HepG2 (cell line): Measurements from ENCODE around the gene FAS. TPM values are rescaled to one million over a fixed set of nuclear protein-coding genes. Genes with fewer than 3 reads are reported as not detected.

Experiments
- CTCF ChIP-seq: sonication (generic); formaldehyde crosslinking; IDR thresholded peaks from 2 replicates; pipeline ENCODE4 v1.5.0; 2020; ENCODE audit warnings: mild to moderate bottlenecking, missing genetic modification reagents, moderate library complexity
- GTF3A ChIP-seq: sonication (generic); formaldehyde crosslinking; conservative IDR thresholded peaks from 2 replicates; pipeline ENCODE4 v1.4.0; 2020; ENCODE audit warnings: mild to moderate bottlenecking, missing genetic modification reagents
- HNRNPLL ChIP-seq: fragments of 200-400 bp; formaldehyde crosslinking; IDR thresholded peaks from 2 replicates; pipeline ENCODE4 v1.6.1; 2017; ENCODE audit warnings: mild to moderate bottlenecking, low read depth, low read length; ENCODE audit not compliant: poor library complexity, severe bottlenecking
- ISL2 ChIP-seq: sonication (generic); formaldehyde crosslinking; IDR thresholded peaks from 2 replicates; pipeline ENCODE4 v1.5.0; 2020; ENCODE audit warnings: missing genetic modification reagents
- PAWR ChIP-seq: sonication (generic); formaldehyde crosslinking; IDR thresholded peaks from 2 replicates; pipeline ENCODE4 v1.4.0; 2020; ENCODE audit warnings: missing genetic modification reagents, mild to moderate bottlenecking, borderline replicate concordance
- STAT6 ChIP-seq: sonication (generic); formaldehyde crosslinking; IDR thresholded peaks from 2 replicates; pipeline ENCODE4 v1.4.0; 2020; ENCODE audit warnings: missing genetic modification reagents, mild to moderate bottlenecking, borderline replicate concordance
- ZBTB43 ChIP-seq: sonication (generic); formaldehyde crosslinking; conservative IDR thresholded peaks from 2 replicates; pipeline ENCODE4 v1.4.0; 2020; ENCODE audit warnings: missing genetic modification reagents
- ZNF549 ChIP-seq: sonication (generic); formaldehyde crosslinking; IDR thresholded peaks from 2 replicates; pipeline ENCODE4 v1.5.0; 2020; ENCODE audit warnings: missing genetic modification reagents
- polyA plus RNA-seq, 8 experiments: library from polyadenylated mRNA; depleted of rRNA in 3 of 8; stranded (reverse) in 7 of 8; unstranded in 1 of 8; fragments of >200 nt; fragmentation: Illumina TruSeq in 4 of 8; extraction: Trizol in 4 of 8; gene quantifications; 2 replicates each; pipeline versions ENCODE4 v1.2.1 to v1.2.3, GENCODE V29; 2011 to 2016; ENCODE audit warnings: low read depth in 4 of 8, missing spikeins in 1 of 8, mixed read lengths in 1 of 8; ENCODE audit not compliant: insufficient read depth in 1 of 8
- total RNA-seq, 5 experiments: library from RNA; depleted of rRNA; stranded (reverse); fragments of >200 nt; fragmentation: Illumina TruSeq; extraction: Trizol; gene quantifications; 2 replicates each; pipeline ENCODE4 v1.2.3, GENCODE V29; 2016; ENCODE audit warnings: low read depth in 1 of 5

The FAS gene
- total and polyA plus RNA-seq, 2 of the 13 experiments (the other 11 are each of a cell fraction or from before 2014, with no cell fraction given): 5.9 to 17.9 TPM

GRCh38 chr10:88964869-88965415 lies 25.7 kb upstream of the FAS start (continued):
- no peak for TF ChIP-seq ZNF549 (CRISPR knock-in tag)
- no peak for TF ChIP-seq ISL2 (CRISPR knock-in tag)
- TF ChIP-seq CTCF (CRISPR knock-in tag): no peak
- no peak for TF ChIP-seq PAWR (CRISPR knock-in tag)
- no peak for TF ChIP-seq GTF3A (CRISPR knock-in tag)
- no peak for TF ChIP-seq HNRNPLL
- no peak for TF ChIP-seq ZBTB43 (CRISPR knock-in tag)
- no peak for TF ChIP-seq STAT6 (CRISPR knock-in tag)
